Activated T-cell treated with anti-CD3 and anti-CD28 coated beads, Interleukin-2, amount 50 U/mL, for 1 hour (primary cell): ENCODE data around the gene GPR39.
"Not testable (repeated sequence)": the region's sequence is repeated elsewhere in the genome, so short reads cannot be mapped to it uniquely, and the experiment has no call there.

Experiments
- DNase-seq: peaks from one replicate; pipeline ENCODE4 v3.0.0-alpha.2; 2020

The GPR39 gene

DNA sequence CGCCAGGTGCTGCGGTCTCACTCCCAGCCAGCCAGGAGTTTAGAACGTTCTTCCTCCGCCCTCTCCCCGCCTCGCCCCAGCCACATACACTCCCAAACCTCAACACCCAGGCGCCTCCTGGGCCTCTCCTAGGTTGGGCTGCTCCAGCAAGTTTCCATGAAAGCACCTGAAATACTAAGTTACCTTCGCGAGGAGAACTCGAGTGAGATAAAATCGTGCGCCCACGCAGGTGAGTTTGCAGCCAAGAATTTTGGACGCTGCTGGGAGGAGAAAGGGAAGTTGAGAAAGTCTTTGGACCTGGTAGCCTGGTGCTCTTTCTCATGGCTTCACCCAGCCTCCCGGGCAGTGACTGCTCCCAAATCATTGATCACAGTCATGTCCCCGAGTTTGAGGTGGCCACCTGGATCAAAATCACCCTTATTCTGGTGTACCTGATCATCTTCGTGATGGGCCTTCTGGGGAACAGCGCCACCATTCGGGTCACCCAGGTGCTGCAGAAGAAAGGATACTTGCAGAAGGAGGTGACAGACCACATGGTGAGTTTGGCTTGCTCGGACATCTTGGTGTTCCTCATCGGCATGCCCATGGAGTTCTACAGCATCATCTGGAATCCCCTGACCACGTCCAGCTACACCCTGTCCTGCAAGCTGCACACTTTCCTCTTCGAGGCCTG, at the start of gene GPR39:
Gene GPR39 (plus strand): TSS at position 83 of the 673 bp plus-strand sequence.
- DNase-seq = no peak

DNA sequence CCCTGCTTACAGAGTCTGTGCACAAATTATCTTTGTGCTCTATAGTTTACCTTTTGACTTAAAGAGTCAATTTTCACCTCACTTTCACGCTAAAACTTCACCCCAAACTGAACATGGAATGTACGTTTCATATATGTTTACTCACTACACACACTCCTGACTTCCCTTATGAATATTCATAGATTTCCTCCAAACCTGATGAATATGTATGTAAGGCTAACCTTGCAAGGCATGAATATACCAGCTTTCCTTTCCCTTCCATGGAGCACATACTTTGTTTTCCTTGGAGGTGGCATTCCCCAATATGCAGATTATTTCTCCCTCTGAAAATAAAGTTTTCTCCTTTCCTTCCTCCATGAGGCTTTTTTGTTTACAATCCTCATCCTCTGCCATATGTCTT, 48.4 kb upstream of the GPR39 start:
- DNase-seq = no peak

DNA sequence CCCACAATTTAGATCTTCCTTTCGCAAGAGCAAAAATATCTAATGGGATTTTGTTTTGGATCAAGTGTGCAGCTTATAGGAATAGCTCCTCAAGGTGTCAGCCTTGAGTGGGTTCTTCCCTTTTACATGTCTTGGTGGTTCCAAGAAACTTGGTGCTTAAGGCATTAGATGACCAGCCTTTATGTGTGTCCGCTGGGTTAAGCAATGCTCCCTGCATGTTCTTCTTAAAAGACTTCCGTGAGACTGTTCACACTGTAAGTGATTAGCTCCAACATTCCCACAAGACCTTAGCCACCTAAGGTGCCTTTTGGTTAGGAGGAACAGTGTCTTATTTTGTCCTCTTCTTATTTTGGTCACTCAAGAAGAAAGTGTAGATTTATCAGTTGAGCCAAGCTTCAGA, 44.3 kb upstream of the GPR39 start:
- no peak for DNase-seq

DNA sequence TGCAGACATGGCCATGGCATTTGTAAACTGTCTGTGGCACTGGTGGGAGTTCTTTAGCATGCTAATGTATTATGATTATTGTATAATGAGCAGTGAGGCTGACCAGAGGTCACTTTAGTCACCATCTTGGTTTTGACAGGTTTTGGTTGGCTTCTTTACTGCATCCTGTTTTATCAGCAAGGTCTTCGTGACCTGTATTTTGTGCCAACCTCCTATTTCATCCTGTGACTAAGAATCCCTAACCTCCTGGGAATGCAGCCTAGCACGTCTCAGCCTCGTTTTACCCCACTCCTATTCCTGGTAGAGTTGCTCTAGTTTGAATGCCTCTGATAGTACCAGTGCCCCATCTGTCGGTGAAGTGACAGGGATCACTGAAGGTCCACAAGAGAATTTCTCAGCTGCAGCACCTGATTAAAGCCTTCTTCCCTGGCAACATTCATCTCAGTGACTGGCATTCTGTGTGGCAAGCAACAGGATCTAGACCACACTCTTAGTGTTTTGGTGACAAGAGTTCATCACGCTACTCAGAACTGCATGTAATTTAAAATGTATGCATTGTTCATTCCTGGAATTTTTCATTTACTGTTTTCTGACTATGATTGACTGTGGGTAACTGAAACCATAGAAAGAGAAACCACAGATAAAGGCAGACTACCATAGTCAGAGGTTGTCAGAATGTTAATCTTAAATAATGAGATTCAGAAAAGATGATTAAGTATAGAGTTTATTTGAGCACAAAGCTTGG, 43.0 kb upstream of the GPR39 start:
- DNase-seq = no peak

DNA sequence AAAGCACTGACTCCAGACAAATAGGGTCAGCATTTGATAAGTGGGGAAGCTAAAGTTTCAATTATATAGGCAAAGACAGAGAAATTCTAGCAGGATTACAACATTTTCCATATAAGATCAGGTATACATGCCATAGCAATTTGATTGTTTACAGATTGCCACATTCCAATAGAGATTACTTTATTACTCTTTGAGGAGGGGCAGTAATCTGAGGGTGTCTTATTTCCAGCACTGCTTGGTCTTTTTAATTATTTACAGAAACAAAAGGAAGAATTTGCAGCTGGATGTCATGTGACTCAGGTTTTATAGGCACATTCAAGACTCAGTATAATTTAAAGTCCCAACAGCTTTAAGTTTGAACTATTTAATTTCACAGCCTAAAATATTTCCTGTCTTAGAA, 42.5 kb upstream of the GPR39 start:
- DNase-seq = no peak

DNA sequence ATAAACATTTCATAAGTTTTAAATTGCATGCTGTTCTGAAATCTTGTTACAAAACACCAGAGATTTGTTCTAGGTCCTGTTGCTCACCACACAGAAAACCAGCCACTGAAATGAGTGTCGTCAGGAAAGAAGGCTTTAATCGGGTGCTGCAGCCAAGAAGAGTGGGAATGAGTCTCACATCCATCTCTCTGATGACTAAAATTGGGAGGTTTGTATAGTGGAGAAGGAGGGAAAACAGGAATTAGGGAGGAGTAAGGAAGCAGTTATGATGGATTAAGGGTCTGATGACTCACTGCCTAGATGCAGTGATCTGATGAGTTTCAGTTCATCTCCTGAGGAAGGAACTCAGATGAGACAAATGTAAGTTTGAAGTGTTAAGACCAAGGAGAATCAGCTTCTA, 42.1 kb upstream of the GPR39 start:
- no peak for DNase-seq

DNA sequence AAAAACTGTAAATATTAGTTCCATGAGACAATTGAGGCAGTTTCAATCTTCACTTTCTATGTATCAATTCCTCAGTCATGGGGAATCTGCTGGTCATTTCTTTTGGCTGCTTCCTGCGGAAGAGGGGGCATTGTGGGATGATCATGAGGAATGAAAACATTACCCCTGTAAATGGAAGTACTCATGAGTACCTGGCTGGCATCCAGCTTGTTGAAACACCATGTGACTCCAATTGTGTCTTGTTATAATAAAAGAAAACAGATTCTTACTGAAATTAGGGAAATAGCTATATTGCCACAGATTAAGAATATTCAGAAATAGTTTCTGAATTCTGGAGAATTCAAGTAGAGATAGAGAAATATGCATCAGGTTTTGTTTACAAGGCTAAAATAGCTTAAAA, 41.6 kb upstream of the GPR39 start:
- DNase-seq = no peak

DNA sequence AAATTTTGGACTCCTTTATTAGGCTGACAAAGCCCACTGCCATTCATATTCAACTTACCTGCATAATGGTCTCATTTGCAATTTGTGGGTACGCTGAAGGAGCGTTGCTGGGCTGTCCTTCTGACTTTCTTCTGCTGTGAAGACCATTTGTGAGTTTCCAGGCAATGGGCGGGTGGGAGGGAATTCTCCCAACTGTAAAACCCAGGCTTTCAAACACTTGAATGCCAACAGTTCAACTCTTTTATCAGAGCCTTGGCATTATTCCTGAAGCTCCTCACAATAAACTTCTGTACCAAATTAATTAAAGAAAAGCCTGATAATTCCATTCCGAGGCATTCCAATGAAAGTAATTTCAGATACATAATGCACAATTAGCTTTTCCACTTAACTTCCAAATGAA, 35.2 kb upstream of the GPR39 start:
- DNase-seq = no peak

DNA sequence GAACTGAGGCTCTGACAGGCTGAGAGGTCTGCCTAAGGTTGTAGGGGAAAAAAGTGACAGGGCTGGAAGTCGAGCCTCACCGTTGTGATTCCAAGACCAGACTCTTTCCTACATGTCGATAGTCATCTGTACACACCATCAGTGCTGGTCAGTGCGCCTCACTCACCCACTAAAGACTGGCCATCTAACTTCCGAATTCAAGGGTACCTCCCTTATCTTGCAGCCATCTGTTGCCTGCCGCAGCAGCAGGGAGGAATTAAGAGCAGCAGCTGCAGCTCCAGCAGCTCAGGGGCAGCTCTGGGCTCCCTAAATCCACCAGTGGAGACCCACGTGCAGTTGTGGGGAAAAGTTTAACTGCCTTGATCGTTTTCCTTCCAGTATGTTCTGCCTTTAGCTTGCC, 32.6 kb upstream of the GPR39 start:
- no peak for DNase-seq

DNA sequence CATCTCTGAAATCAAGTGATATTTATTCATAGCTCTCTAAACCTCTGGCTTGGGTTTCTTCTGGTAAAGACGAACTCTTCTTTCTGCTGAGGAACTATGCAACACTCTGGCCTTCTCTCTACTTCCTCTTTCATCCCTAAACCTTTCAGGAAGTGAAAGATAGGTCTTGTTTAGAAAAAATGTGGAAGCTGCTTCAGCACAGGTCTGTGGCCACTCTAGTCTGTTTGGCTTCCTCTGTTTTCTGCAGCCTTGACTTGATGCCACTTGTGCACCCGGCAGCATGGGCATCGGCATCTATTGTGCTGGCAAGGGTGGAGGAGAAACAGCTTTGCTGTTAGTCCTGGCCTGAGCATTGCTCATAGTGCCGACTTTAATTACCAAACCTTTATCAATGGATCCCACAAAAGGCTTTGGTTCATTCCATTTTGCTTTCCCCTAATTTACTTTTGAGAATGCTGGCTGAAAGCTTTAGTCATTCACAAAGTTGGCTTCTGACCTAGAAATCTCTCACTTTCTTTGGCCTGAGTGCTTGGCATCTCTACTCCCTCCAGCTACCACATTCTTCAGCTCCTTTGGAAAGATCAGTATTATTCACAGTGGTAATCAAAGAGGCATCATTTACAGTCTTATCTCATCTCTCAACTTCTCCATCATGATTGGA, 32.0 kb upstream of the GPR39 start:
- DNase-seq = no peak

DNA sequence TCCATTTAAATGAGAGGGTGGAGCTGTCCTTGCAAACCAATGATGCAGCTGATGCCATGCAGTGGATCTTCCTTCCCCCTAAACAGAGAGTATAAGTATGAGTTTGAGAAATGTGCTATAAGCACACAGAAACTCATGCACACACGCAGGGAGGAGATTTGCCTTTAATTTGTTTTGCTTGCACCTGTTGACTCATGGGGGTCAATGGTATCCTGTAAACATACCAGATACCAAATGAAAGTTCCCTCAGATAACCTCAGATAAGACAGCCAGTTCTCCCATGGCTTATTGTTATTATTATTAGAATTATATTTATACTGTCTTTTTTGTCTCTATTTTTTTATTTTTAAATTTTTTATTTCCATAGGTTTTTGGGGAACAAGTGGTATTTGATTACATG, 29.5 kb upstream of the GPR39 start:
- DNase-seq = no peak

DNA sequence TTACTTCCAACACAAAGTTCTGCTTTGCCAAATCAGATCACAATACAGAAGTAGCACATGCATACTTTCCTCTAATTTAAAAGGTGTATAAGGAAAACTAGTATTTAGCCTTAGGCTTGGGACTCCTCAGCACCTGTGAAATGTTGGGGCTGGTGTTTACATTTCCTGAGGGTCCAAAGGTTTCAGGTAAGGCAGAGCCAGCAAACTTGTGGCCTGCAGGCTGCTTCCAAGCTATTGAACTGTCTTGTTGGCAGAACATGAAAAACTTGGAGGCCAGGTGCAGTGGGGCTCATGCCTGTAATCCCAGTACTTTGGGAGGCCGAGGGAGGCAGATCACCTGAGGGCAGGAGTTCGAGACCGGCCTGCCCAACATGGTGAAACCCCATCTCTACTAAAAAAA, 26.5 kb upstream of the GPR39 start:
- no peak for DNase-seq

DNA sequence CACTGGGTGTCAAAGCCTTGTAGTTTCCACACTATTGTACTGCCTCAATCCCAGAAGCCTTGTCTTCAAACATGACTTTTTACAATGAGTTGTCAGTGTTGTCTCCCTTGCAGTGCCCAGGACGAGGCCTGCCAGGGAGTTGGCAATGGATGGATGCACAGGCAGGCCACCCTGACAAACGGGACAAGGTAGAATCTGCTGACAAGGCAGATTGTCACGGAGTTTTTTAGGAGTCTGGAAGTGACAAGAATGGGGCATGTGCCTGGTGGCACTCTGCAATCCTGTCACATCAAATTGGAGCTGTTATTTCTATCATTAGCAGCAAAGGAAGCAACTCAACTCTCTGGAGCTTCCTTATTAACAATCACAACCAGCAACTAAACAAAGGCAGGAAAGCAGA, 25.2 kb upstream of the GPR39 start:
- no peak for DNase-seq

DNA sequence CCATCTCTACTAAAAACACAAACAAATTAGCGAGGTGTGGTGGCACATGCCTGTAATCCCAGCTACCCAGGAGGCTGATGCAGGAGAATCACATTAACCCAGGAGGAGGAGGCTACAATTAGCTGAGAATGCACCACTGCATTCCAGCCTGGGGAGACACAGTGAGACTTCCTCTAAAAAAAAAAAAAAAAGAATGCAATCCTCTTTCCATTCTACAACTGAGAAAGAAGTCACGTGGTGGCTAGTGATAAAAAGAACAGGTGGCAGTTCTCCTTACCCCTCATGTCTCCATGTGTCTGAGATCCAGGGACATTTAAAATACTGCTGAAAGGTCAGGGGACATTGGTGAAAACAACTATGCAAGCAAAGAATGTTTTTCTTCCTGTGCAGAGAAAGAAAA, 24.4 kb upstream of the GPR39 start:
- DNase-seq = no peak

DNA sequence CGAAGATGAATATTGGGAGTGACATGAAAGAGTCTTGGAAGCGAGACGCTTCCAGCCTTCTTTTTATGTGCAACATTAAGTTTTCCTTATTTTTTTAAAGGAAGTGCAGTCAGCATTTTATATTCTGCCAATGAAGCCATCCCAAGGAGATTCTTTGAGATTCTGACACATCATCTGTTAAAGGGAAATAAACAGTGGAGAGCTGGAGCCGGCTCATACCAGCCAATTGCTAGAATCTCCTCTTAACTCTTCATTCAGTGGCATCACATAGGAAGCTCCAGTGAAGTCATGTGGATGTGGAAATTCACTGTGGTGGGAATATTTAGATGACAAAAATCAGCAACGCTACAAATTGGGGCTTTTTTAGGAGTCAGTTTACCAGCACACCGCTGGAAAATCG, 23.7 kb upstream of the GPR39 start:
- DNase-seq = no peak

DNA sequence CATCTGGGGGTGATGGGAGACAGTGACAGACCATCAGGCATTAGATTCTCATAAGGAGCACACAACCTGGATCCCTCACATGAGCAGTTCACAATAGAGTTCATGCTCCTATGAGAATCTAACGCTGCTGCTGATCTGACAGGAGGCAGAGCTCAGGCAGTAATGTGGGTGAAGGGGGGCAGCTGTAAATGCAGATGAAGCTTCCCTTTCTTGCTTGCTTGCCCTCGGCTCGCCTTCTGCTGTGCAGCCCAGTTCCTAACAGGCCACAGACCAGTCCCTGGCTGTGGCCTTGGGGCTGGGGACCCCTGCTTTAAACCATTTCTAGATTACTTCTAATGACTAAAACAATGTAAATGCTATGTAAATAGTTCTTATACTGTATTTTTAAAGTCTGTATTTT, 19.6 kb upstream of the GPR39 start:
- DNase-seq = not testable (repeated sequence)

DNA sequence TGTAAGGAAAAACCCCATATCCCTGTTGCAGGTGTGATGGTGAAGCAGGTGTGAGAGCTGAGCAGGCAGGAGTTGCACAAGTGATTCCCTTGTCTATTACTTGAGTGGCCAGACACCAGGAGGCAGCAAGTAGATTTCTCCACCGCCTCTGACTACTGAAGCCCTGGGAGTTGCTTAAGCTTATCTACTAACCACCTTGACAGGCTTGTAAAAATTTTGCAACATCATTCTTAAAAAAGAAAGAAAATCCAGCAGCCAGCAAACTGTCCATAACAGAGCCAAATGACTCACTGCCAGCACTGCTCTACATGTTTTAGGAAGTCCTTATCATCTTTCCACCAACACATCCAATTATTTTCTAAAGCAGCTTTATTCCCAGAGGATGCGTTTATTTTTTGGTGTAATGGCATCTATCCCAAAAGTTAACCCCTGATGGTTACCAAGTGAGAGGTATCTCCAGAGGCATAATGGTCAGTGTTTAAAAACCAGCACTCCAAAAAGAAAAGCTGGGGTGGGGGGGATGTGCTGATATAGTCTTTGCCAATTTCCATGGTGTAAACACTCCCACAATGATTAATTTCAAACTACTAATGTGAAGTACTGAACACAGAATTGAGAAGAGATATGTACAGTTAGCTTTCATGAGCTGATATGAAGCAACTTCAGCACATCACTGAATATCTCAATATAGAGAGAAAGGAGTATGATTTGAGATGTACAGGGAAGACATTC, 16.3 kb upstream of the GPR39 start:
- no peak for DNase-seq

DNA sequence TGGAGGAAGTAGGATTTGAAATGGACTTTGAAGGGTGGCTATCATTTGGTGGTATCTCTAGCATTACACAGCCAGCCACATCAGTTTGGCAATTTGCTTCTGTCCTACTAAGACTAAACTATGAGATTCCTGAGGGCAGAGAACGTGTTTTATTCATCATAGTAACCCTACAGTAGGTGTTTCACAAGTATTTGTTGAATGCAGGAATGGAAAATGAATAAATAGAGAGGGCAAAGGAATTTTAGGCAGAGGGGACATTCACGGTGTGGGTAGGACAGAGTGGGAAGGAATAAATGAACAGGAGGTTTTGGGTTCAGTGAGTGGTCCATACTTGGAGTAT, 15.7 kb upstream of the GPR39 start:
- no peak for DNase-seq

DNA sequence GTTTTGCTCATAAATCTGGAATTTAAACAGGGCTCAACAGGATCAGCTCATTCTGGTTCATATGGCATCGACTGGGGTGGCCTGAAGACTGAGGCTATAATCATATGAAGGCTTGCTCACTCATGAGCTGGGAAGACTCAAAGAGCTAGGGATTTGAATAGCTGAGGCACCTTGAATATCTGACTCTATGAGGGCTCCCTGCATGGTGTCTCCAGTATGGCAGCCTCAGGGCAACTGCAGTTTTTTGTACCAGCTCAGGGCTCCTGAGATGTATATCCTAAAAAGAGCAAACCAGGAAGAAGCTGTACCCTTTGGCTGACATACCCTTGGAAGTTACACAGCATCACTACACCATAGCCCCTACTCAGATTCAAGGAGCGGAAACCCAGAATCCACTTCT, 15.3 kb upstream of the GPR39 start:
- DNase-seq = no peak

DNA sequence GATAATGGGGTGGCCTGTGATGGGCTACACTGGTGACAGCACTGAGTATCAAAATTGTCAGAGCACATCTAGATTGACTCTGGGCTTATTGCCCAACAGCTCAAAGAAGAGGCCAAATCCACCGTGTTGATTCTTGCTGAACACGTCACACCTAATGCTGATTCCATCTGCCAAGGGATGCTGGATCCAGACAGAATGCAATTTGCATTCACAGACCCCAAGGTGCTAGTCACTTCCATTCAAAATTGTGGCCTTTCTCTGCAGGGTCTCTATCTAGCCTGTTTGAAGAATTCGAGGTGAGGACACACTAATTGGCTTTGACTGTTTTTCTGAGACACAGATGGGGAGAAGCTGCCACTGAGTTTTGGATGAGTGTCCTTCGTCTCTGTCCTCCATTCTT, 13.5 kb upstream of the GPR39 start:
- no peak for DNase-seq

DNA sequence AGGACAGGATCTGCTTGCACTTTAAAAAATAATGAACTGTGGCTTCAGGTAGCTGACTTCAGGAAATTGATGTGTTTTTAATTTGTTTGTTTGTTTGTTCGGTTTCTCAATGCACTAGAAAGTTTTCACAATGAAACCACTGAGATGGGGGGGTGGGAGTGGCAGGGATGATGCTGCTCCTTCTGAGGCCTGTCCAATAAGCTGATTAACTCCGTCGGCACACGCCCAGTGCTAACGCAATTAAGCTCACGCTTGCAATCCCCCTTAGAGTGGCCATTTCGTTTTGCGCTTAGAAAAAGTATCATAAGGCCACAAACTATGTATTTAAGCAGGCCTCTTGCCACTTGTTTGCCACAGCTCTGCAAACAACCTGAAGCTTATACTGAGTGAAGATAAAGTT, 12.5 kb upstream of the GPR39 start:
- no peak for DNase-seq

DNA sequence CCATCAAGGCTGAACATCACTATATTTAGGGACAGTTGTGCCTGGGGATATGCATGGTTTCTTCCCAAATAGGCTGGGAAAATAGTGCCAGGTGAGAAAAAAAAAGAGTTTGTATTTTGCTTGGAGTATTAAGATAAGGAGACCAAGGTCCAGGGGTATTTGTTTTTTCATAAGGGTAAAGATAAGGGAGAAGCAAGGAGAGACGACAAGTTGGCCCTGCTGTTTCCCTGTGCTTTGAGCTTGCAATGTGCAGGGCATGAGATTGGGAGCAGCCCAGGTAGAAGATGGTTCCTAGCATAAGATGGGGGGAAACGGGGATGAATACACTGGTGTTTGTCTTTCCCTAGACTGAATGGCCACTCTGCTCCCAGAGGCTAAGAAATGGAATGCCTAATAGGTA, 8.8 kb upstream of the GPR39 start:
- DNase-seq = no peak

DNA sequence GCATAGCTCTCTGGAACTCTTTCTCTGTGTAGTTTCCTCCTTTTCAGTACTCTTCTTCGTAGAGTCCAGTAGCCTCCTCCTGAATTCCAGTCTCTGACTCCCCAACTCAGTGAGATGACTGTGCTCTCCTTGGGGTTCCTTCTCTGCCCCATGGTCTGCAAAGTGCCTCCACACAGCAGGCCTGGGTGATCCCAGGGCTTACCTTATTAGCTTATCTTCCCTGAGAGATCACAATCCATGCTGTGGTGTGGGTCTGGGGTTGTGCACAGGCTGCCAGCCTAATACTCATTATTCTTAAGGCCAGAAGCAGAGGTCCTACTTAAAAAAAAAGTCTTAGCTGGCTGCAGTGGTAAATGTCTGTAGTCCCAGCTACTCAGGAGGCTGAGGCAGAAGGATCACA, 4.6 kb upstream of the GPR39 start:
- DNase-seq = no peak

DNA sequence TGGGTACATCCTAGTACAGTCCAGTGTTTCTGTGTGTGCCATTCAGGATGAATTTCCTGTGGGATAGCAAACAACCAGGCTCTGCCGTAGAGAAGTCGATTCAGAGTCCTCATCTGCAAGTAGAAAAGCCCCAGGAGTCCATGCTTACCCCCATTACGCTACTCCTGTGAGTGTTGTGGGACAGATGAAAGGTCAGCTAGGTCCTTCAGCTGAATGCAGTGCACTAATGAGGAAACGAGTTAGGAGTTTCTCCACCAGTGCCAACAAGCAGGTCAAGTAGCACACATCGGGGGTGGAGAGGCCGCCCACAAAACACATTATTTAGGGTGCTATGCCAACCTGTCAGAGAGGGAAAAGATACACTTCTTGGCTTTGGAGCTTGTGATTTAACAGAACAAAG, 2.5 kb upstream of the GPR39 start:
- DNase-seq = no peak
